NCI-H2196 treated with DMSO at 0.1 percent for 48 hours (cell line): ENCODE measurements around the gene NRXN3.

Experiments used
- DNase-seq: peaks from one replicate; lab custom pipeline; 2025; ENCODE audit not compliant: unreplicated experiment; lab: John Stamatoyannopoulos, UW

The NRXN3 gene

GRCh38 chr14:79552778-79553177 is 1382.6 kb downstream of the NRXN3 start:
- no peak for DNase-seq

- no peak for DNase-seq
Observed at GRCh38 chr14:79554816-79555215, 1384.6 kb downstream of the NRXN3 start.

- DNase-seq: no peak
Observed at GRCh38 chr14:79555429-79555828, 1385.3 kb downstream of the NRXN3 start.

- DNase-seq: no peak
Observed at GRCh38 chr14:79557309-79557708, 1387.1 kb downstream of the NRXN3 start.

- no peak for DNase-seq
Observed at GRCh38 chr14:79562185-79562584, 1392.0 kb downstream of the NRXN3 start.

GRCh38 chr14:79564371-79564770 is 1394.2 kb downstream of the NRXN3 start:
- DNase-seq: no peak

GRCh38 chr14:79567306-79567705 is 1397.1 kb downstream of the NRXN3 start:
- DNase-seq: no peak

- no peak for DNase-seq
Observed at GRCh38 chr14:79568594-79568993, 1398.4 kb downstream of the NRXN3 start.

- DNase-seq: no peak
Observed at GRCh38 chr14:79569072-79569471, 1398.9 kb downstream of the NRXN3 start.

GRCh38 chr14:79570648-79571047 is 1400.5 kb downstream of the NRXN3 start:
- DNase-seq: no peak

GRCh38 chr14:79571366-79571765 is 1401.2 kb downstream of the NRXN3 start:
- no peak for DNase-seq

GRCh38 chr14:79573486-79573885 is 1403.3 kb downstream of the NRXN3 start:
- no peak for DNase-seq

GRCh38 chr14:79575032-79575431 is 1404.9 kb downstream of the NRXN3 start:
- no peak for DNase-seq

GRCh38 chr14:79576424-79576823 is 1406.3 kb downstream of the NRXN3 start:
- no peak for DNase-seq

- no peak for DNase-seq
Observed at GRCh38 chr14:79578470-79578869, 1408.3 kb downstream of the NRXN3 start.

GRCh38 chr14:79580414-79580813 is 1410.2 kb downstream of the NRXN3 start:
- no peak for DNase-seq

- no peak for DNase-seq
Observed at GRCh38 chr14:79580906-79581305, 1410.7 kb downstream of the NRXN3 start.

GRCh38 chr14:79581912-79582576 is 1411.9 kb downstream of the NRXN3 start:
- DNase-seq: no peak

GRCh38 chr14:79583738-79584408 is 1413.7 kb downstream of the NRXN3 start:
- no peak for DNase-seq

- DNase-seq: no peak
Observed at GRCh38 chr14:79584679-79585078, 1414.5 kb downstream of the NRXN3 start.

GRCh38 chr14:79585845-79586244 is 1415.7 kb downstream of the NRXN3 start:
- no peak for DNase-seq

GRCh38 chr14:79586416-79586815 is 1416.2 kb downstream of the NRXN3 start:
- no peak for DNase-seq
